CD4-positive, alpha-beta memory T cell (primary cell): Measurements from ENCODE around the gene AAGAB. TPM values are rescaled to one million over a fixed set of nuclear protein-coding genes. Genes with fewer than 3 reads are reported as not detected.
"Not testable (repeated sequence)": the region's sequence is repeated elsewhere in the genome, so short reads cannot be mapped to it uniquely, and the experiment has no call there.

Source experiments
- CTCF ChIA-PET: fragments of 350-600 bp; sonication (Branson Sonifier 250); formaldehyde crosslinking; loops from one replicate; lab custom pipeline; 2021; ENCODE audit warnings: inconsistent platforms; ENCODE audit not compliant: partially characterized antibody; lab: Charles Lee
- POLR2A ChIA-PET: fragments of 350-600 bp; sonication (Branson Sonifier 250); formaldehyde crosslinking; loops from one replicate; lab custom pipeline; 2021; ENCODE audit not compliant: partially characterized antibody; lab: Charles Lee
- DNase-seq, 5 donors: peaks; one replicate each; pipeline versions ENCODE4 v3.0.0 to v3.0.0-alpha.2; 2020 to 2022; ENCODE audit warnings: mixed read lengths in 1 of 5
- H3K27ac ChIP-seq: one replicate; pipeline ENCODE4 v1.7.0; 2013; ENCODE audit warnings: low read depth, low read length
- H3K27me3 ChIP-seq: 2 replicates; pipeline ENCODE4 v1.7.0; 2013; ENCODE audit warnings: mild to moderate bottlenecking, low read length, moderate library complexity; ENCODE audit not compliant: insufficient read depth
- H3K36me3 ChIP-seq: 2 replicates; pipeline ENCODE4 v1.7.0; 2013; ENCODE audit warnings: mild to moderate bottlenecking, low read length, moderate library complexity; ENCODE audit not compliant: insufficient read depth
- H3K4me1 ChIP-seq: 2 replicates; pipeline ENCODE4 v1.7.0; 2013; ENCODE audit warnings: mild to moderate bottlenecking, low read length, moderate library complexity; ENCODE audit not compliant: insufficient read depth
- H3K4me3 ChIP-seq, 2 donors: one replicate each; pipeline ENCODE4 v1.7.0; 2013; ENCODE audit warnings: low read length in 2 of 2, mild to moderate bottlenecking in 1 of 2
- H3K9me3 ChIP-seq, 2 donors: one replicate each; pipeline ENCODE4 v1.7.0; 2013; ENCODE audit warnings: low read length in 2 of 2, control low read depth in 1 of 2; ENCODE audit not compliant: control insufficient read depth in 1 of 2
- H3K27ac Mint-ChIP-seq, 7 donors: one replicate each; pipeline ENCODE4 v1.8.0; 2020 to 2021; ENCODE audit warnings: mixed read lengths in 7 of 7, mild to moderate bottlenecking in 6 of 7, inconsistent platforms in 3 of 7, moderate library complexity in 3 of 7
- H3K27me3 Mint-ChIP-seq, 2 donors: one replicate each; pipeline ENCODE4 v1.8.0; 2020 to 2021; ENCODE audit warnings: mixed read lengths in 2 of 2
- H3K36me3 Mint-ChIP-seq, 2 donors: one replicate each; pipeline ENCODE4 v1.8.0; 2020 to 2021; ENCODE audit warnings: mixed read lengths in 2 of 2, inconsistent platforms in 1 of 2, mild to moderate bottlenecking in 1 of 2
- H3K4me1 Mint-ChIP-seq, 4 donors: one replicate each; pipeline ENCODE4 v1.8.0; 2020 to 2021; ENCODE audit warnings: mixed read lengths in 4 of 4, mild to moderate bottlenecking in 1 of 4
- H3K4me3 Mint-ChIP-seq, 8 donors: one replicate each; pipeline ENCODE4 v1.8.0; 2020 to 2021; ENCODE audit warnings: mixed read lengths in 8 of 8, mild to moderate bottlenecking in 7 of 8, moderate library complexity in 6 of 8, inconsistent platforms in 3 of 8
- H3K9me3 Mint-ChIP-seq, 8 donors: one replicate each; pipeline ENCODE4 v1.8.0; 2020 to 2021; ENCODE audit warnings: mixed read lengths in 8 of 8, mild to moderate bottlenecking in 5 of 8, inconsistent platforms in 3 of 8, moderate library complexity in 1 of 8
- intact Hi-C: fragments of 100-400 bp; cut with micrococcal nuclease; formaldehyde crosslinking; loops from one replicate; pipeline ENCODE4 v1.15.1; 2023
- polyA plus RNA-seq, 2 donors: library from polyadenylated mRNA; unstranded; fragments of 300-500 nt; fragmentation: Illumina TruSeq; gene quantifications; one replicate each; pipeline ENCODE4 v1.2.3, GENCODE V29; 2021
- total RNA-seq, 2 experiments: library from RNA; stranded (reverse); gene quantifications; one replicate each; pipeline ENCODE4 v1.2.3, GENCODE V29; 2021

The AAGAB gene
- total and polyA plus RNA-seq, 4 experiments from 2014 or later = 30.2 to 71.0 (median 36.9) TPM

GRCh38 chr15:67253101-67253500 lies 1.4 kb downstream of the AAGAB start:
- CTCF ChIA-PET = no interaction called here
- no peak for DNase-seq
- Mint-ChIP-seq H3K4me1 (peaks cover 28 to 63% (median 44%) of the 10 kb centered on the region in 4 donors), H3K4me3 (peak overlapping the region; percentile 96 to 99 (median 98)), H3K27ac (peak overlapping the region; percentile 71 to 99 (median 96)), H3K27me3 (no peaks in the 10 kb centered on the region), H3K9me3 (no peaks in the 10 kb centered on the region), H3K36me3 (peaks cover 3 to 14% of the 10 kb centered on the region in 2 donors)
- H3K27me3 ChIP-seq = no peaks in the 10 kb centered on the region
- no peaks in the 10 kb centered on the region for H3K9me3 ChIP-seq
- H3K27ac ChIP-seq = no peak overlapping the region
- no peaks in the 10 kb centered on the region for H3K36me3 ChIP-seq
- intact Hi-C loops = loop anchor here (10.0 kb wide), 1 partner anchor 802 kb away; the partner anchor contains the start of gene PIAS1
- H3K4me1 ChIP-seq = peaks cover 34% of the 10 kb centered on the region
- POLR2A ChIA-PET = interaction anchor here (1.3 kb wide), 1 partner anchor 151 kb away, joined by 4 read pairs; no protein-coding TSS in a partner anchor
- peak overlapping the region in 1 of 2 donors; percentile 96 for H3K4me3 ChIP-seq

GRCh38 chr15:67251318-67251717 lies 3.1 kb downstream of the AAGAB start:
- Histone ChIP-seq H3K36me3 (no peaks in the 10 kb centered on the region), H3K27me3 (no peaks in the 10 kb centered on the region), H3K4me1 (peaks cover 34% of the 10 kb centered on the region), H3K27ac (no peak overlapping the region), H3K4me3 (no peak overlapping the region), H3K9me3 (no peaks in the 10 kb centered on the region)
- DNase-seq = no peak
- CTCF ChIA-PET = no interaction called here
- H3K4me3 Mint-ChIP-seq = peak overlapping the region in 2 of 8 donors; percentile 20 to 47
- POLR2A ChIA-PET = interaction anchor here (1.1 kb wide), 1 partner anchor 11 kb away, joined by 3 read pairs; no protein-coding TSS in a partner anchor
- peaks cover 0 to 5% (median under 1%) of the 10 kb centered on the region in 8 donors for H3K9me3 Mint-ChIP-seq
- peak overlapping the region in 1 of 7 donors; percentile 33 for H3K27ac Mint-ChIP-seq
- H3K36me3 Mint-ChIP-seq = peaks cover 19 to 30% of the 10 kb centered on the region in 2 donors
- intact Hi-C loops = loop anchor here (10.0 kb wide), 1 partner anchor 803 kb away; the partner anchor contains the start of gene PIAS1
- H3K27me3 Mint-ChIP-seq = no peaks in the 10 kb centered on the region
- peaks cover 35 to 71% (median 46%) of the 10 kb centered on the region in 4 donors for H3K4me1 Mint-ChIP-seq

- H3K4me3 Mint-ChIP-seq = peak overlapping the region in 2 of 8 donors; percentile 26 to 32
- H3K27me3 ChIP-seq = no peaks in the 10 kb centered on the region
- H3K36me3 ChIP-seq = no peaks in the 10 kb centered on the region
- no peak overlapping the region for H3K4me3 ChIP-seq
- peaks cover 26 to 38% of the 10 kb centered on the region in 2 donors for H3K36me3 Mint-ChIP-seq
- no peak for DNase-seq
- H3K27ac Mint-ChIP-seq = peak overlapping the region in 2 of 7 donors; percentile 4 to 55
- peaks cover 26% of the 10 kb centered on the region for H3K4me1 ChIP-seq
- ChIA-PET POLR2A (no interaction called here), CTCF (interaction anchor here (1.6 kb wide), 1 partner anchor 10 kb away, joined by 4 read pairs; no protein-coding TSS in a partner anchor)
- H3K4me1 Mint-ChIP-seq = peaks cover 35 to 69% (median 43%) of the 10 kb centered on the region in 4 donors
- peaks cover 0 to 5% (median under 1%) of the 10 kb centered on the region in 8 donors for H3K9me3 Mint-ChIP-seq
- no peaks in the 10 kb centered on the region for H3K27me3 Mint-ChIP-seq
- intact Hi-C loops = loop anchor here (10.0 kb wide), 1 partner anchor 805 kb away; the partner anchor contains the start of gene PIAS1
- H3K9me3 ChIP-seq = no peaks in the 10 kb centered on the region
- H3K27ac ChIP-seq = no peak overlapping the region
These were observed 4.6 kb downstream of the AAGAB start for GRCh38 chr15:67249830-67250229.

GRCh38 chr15:67248011-67248505 lies 6.4 kb downstream of the AAGAB start:
- peaks cover 26 to 33% of the 10 kb centered on the region in 2 donors for H3K36me3 Mint-ChIP-seq
- Histone ChIP-seq H3K9me3 (no peaks in the 10 kb centered on the region), H3K36me3 (no peaks in the 10 kb centered on the region), H3K4me3 (no peak overlapping the region), H3K27ac (no peak overlapping the region), H3K4me1 (peaks cover 19% of the 10 kb centered on the region), H3K27me3 (no peaks in the 10 kb centered on the region)
- peak overlapping the region in 3 of 7 donors; percentile 2 to 8 (median 2) for H3K27ac Mint-ChIP-seq
- no peak for DNase-seq
- peaks cover 0 to 5% (median under 1%) of the 10 kb centered on the region in 8 donors for H3K9me3 Mint-ChIP-seq
- ChIA-PET POLR2A (no interaction called here), CTCF (no interaction called here)
- intact Hi-C loops = no loop called here
- H3K27me3 Mint-ChIP-seq = no peaks in the 10 kb centered on the region
- no peak overlapping the region for H3K4me3 Mint-ChIP-seq
- peaks cover 35 to 57% (median 38%) of the 10 kb centered on the region in 4 donors for H3K4me1 Mint-ChIP-seq

- H3K27ac ChIP-seq, intact Hi-C loops, H3K9me3 Mint-ChIP-seq, H3K36me3 ChIP-seq, H3K9me3 ChIP-seq, H3K4me3 ChIP-seq, POLR2A ChIA-PET, H3K27me3 Mint-ChIP-seq, H3K27me3 ChIP-seq, H3K4me3 Mint-ChIP-seq, CTCF ChIA-PET, DNase-seq: not testable (repeated sequence)
- Mint-ChIP-seq H3K36me3 (peaks cover 26 to 34% of the 10 kb centered on the region in 2 donors), H3K4me1 (peaks cover 34 to 54% (median 38%) of the 10 kb centered on the region in 4 donors), H3K27ac (peak overlapping the region in 2 of 7 donors; percentile 35 to 41)
- peaks cover 19% of the 10 kb centered on the region for H3K4me1 ChIP-seq
These were observed 7.9 kb downstream of the AAGAB start for GRCh38 chr15:67246606-67247005.

GRCh38 chr15:67244971-67245478 lies 9.4 kb downstream of the AAGAB start:
- no peak overlapping the region for H3K27ac Mint-ChIP-seq
- peaks cover 33% of the 10 kb centered on the region for H3K4me1 ChIP-seq
- H3K4me1 Mint-ChIP-seq = peaks cover 47 to 64% (median 48%) of the 10 kb centered on the region in 4 donors

GRCh38 chr15:67242708-67243111 lies 11.8 kb downstream of the AAGAB start:
- Mint-ChIP-seq H3K36me3 (peaks cover 19 to 27% of the 10 kb centered on the region in 2 donors), H3K27me3 (no peaks in the 10 kb centered on the region), H3K4me3 (peak overlapping the region in 7 of 8 donors; percentile 48 to 76 (median 57)), H3K4me1 (peaks cover 46 to 58% (median 46%) of the 10 kb centered on the region in 4 donors), H3K27ac (peak overlapping the region; percentile 9 to 80 (median 70)), H3K9me3 (peaks cover 0 to 5% (median 2%) of the 10 kb centered on the region in 8 donors)
- ChIA-PET CTCF (interaction anchor here (1.3 kb wide), 1 partner anchor 12 kb away, joined by 4 read pairs; the partner anchor contains the start of genes AAGAB and IQCH), POLR2A (no interaction called here)
- Histone ChIP-seq H3K27ac (no peak overlapping the region), H3K4me3 (no peak overlapping the region), H3K27me3 (no peaks in the 10 kb centered on the region), H3K4me1 (peaks cover 45% of the 10 kb centered on the region), H3K9me3 (no peaks in the 10 kb centered on the region), H3K36me3 (no peaks in the 10 kb centered on the region)
- intact Hi-C loops = no loop called here
- DNase-seq = no peak

More at GRCh38 chr15:67244971-67245478, 9.4 kb downstream of the AAGAB start:
- ChIA-PET POLR2A (no interaction called here), CTCF (no interaction called here)
- H3K4me3 Mint-ChIP-seq = no peak overlapping the region
- no peak overlapping the region for H3K27ac ChIP-seq
- DNase-seq = no peak
- peaks cover 0 to 5% (median 2%) of the 10 kb centered on the region in 8 donors for H3K9me3 Mint-ChIP-seq
- peaks cover 26 to 34% of the 10 kb centered on the region in 2 donors for H3K36me3 Mint-ChIP-seq
- no peaks in the 10 kb centered on the region for H3K36me3 ChIP-seq
- H3K27me3 ChIP-seq = no peaks in the 10 kb centered on the region
- no peaks in the 10 kb centered on the region for H3K9me3 ChIP-seq
- no peaks in the 10 kb centered on the region for H3K27me3 Mint-ChIP-seq
- H3K4me3 ChIP-seq = no peak overlapping the region
- intact Hi-C loops = no loop called here
